NOMO-1 (cell line): ENCODE data around the gene PRXL2B.
"Not testable (repeated sequence)": the region's sequence is repeated elsewhere in the genome, so short reads cannot be mapped to it uniquely, and the experiment has no call there.

Source experiments
- DNase-seq, 2 experiments: peaks; one replicate each; lab custom pipeline; 2025; ENCODE audit not compliant: unreplicated experiment in 2 of 2; lab: John Stamatoyannopoulos, UW

PRXL2B gene

GRCh38 chr1:2549367-2550029 is 37.1 kb upstream of the PRXL2B start:
- not testable (repeated sequence) for DNase-seq

GRCh38 chr1:2550309-2550861 is 36.2 kb upstream of the PRXL2B start:
- not testable (repeated sequence) for DNase-seq

- DNase-seq = not testable (repeated sequence)
Measured at GRCh38 chr1:2551544-2551943, 35.0 kb upstream of the PRXL2B start.

GRCh38 chr1:2552189-2552588 is 34.4 kb upstream of the PRXL2B start:
- no peak for DNase-seq

GRCh38 chr1:2553076-2553475 is 33.5 kb upstream of the PRXL2B start:
- not testable (repeated sequence) for DNase-seq

GRCh38 chr1:2553871-2554620 is 32.5 kb upstream of the PRXL2B start:
- no peak for DNase-seq

- DNase-seq = no peak
Measured at GRCh38 chr1:2554621-2555387, 31.8 kb upstream of the PRXL2B start.

GRCh38 chr1:2555634-2556276 is 30.8 kb upstream of the PRXL2B start:
- peak; percentile 47 to 68 for DNase-seq

GRCh38 chr1:2556277-2556677 is 30.3 kb upstream of the PRXL2B start, which contains the start of gene TNFRSF14:
TSS of gene TNFRSF14 (plus strand) at chr1:2556371. CDS start at chr1:2556665, 294 bp downstream.
- peak; percentile 53 to 55 for DNase-seq

GRCh38 chr1:2556678-2557481 is 29.7 kb upstream of the PRXL2B start:
- no peak for DNase-seq

GRCh38 chr1:2557482-2558400 is 28.8 kb upstream of the PRXL2B start:
- no peak for DNase-seq

GRCh38 chr1:2558420-2558819 is 28.2 kb upstream of the PRXL2B start:
- DNase-seq = no peak

- DNase-seq = no peak
Measured at GRCh38 chr1:2558861-2559260, 27.7 kb upstream of the PRXL2B start.

GRCh38 chr1:2559509-2560298 is 26.9 kb upstream of the PRXL2B start:
- no peak for DNase-seq

GRCh38 chr1:2560299-2561073 is 26.1 kb upstream of the PRXL2B start:
- no peak for DNase-seq

GRCh38 chr1:2561446-2561845 is 25.1 kb upstream of the PRXL2B start:
- DNase-seq = no peak
